HG02623 (cell line): ENCODE measurements around the gene PSORS1C1.
"Not testable (repeated sequence)": the region's sequence is repeated elsewhere in the genome, so short reads cannot be mapped to it uniquely, and the experiment has no call there.

Experiments used
- ATAC-seq: cut with Tn5 transposase; IDR thresholded peaks from one replicate; pipeline ENCODE4 v1.9.1; 2021; ENCODE audit warnings: moderate library complexity; ENCODE audit not compliant: unreplicated experiment

PSORS1C1 gene, protein sequence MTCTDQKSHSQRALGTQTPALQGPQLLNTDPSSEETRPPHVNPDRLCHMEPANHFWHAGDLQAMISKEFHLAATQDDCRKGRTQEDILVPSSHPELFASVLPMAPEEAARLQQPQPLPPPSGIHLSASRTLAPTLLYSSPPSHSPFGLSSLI

DNA sequence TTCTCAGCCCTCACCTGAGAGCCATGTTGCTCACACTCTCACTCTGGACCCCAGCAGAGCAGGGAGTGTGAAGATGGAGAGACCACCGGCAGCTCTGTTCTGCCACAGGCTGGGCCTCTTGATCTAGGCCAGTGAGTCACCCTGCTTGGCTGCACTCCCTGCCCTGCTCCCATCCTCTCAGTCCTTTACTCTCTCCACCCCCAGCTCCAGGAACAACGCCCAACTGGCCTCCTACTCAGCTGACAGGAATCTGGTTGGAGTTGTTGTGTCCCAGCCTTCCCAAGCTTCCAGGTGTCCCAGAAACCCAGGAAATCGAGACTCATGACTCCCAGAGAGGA, at the start of gene PSORS1C1:
PSORS1C1 (plus strand) TSS at position 260 of the 338 bp plus-strand sequence. CDS start 14,833 bp downstream, outside the sequence.
- no peak for ATAC-seq

DNA sequence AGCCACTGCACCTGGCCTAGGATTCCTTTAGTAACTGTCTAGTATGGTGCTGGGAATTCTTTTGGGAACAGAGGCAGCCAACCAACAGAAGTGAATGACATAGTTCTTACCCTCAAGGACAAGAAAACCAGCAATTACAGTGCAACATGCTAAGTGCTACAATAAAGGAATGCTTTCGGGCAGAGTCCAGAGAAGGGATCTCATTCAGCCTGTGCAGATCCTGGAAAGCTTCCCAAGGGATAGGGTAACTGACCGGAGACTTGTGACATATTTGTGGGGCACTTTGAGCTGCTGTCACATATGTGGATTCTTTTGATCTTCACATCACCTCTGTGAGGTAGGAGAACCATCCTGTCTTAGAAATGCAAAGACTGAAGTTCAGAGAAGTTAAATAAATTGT, 49.0 kb upstream of the PSORS1C1 start:
- ATAC-seq, result no peak

DNA sequence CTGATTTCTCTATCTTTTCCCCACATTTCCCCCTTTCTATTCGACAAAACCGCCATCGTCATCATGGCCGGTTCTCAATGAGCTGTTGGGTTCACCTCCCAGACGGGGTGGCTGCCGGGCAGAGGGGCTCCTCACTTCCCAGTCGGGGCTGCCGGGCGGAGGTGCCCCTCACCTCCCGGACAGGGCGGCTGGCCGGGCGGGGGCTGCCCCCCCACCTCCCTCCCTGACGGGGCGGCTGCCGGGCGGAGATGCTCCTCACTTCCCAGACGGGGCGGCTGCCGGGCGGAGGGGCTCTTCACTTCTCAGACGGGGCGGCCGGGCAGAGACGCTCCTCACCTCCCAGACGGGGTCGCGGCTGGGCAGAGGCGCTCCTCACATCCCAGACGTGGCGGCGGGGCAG, 47.6 kb upstream of the PSORS1C1 start:
- not testable (repeated sequence) for ATAC-seq

DNA sequence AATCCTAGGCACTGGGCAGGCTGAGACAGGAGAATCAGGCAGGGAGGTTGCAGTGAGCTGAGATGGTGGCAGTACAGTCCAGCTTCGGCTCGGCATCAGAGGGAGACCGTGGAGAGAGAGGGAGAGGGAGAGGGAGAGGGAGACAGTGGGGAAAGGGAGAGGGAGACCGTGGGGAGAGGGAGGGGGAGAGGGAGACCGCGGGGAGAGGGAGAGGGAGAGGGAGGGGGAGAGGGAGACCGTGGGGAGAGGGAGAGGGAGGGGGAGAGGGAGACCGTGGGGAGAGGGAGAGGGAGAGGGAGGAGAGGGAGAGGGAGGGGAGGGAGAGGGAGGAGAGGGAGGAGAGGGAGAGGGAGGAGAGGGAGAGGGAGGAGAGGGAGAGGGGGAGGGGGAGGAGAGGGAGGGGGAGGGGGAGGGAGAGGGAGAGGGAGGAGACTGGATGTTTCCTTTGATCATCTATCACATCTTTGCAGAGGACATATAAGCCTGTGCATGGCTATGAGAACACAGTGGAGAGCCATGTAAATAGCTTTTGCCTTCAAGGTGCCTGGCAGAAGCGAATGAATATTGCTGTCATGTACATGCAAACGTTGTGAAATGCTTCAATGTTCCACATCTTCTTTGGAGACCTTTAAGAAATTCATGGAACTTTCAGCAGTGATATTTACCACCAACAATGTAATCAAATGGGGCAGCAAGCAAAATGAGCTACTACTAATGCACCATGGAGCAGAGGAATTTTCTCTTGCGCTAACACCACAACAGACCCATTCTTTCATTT, 46.5 kb upstream of the PSORS1C1 start:
- ATAC-seq, result not testable (repeated sequence)

DNA sequence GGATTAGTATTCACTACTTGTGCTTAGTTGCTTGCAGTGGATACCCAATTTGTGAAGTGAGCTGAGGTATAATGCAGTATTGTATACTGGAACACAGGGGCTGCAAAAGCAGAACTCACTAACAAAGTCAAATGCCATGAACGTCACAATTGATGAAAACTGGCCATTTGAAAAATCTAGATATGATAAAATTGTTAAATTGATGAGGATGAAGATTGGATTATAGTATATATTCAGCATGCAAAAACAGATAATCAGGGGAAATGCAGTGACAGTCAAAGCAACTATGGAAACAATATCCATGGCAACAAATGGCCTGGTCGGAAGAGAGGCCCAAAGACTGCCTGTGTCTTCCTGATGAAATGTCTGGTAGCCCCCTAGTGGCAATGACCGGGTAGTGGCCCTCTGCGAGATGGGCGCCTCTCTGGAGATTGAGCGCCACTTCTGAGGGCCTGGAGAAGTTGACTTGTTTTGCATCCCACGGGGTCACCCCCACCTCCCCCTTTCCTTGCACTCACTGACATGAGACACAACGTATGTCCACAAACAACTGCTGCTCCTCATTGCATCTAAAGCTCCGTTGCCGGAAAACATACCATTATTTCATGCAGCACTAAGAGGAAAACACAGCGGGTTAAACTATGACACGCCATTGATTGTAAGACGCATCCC, 45.8 kb upstream of the PSORS1C1 start:
- no peak for ATAC-seq

DNA sequence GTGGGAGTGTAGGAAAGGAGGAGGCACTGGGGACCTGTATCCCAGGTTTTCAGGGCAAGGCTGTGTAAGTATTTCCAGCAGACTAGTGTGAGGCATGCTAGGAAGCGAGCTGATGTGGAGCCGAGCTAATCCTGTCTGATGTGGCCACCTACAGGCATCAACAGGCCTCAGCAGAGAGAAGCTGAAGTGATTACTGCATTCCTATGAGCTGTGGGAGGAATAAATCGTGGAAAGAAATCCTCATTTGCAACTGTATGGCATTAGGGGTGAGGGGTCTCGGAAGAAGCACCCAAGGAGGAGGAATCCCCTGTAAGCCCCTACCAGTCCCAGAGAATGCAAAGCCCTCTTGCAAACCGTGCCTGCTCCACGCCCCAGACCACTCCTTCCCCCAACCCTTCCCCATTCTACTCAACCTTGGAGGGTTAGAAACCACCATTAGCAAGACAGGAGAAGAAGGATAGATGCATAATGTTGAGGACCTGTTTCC, 43.8 kb upstream of the PSORS1C1 start:
- no peak for ATAC-seq

DNA sequence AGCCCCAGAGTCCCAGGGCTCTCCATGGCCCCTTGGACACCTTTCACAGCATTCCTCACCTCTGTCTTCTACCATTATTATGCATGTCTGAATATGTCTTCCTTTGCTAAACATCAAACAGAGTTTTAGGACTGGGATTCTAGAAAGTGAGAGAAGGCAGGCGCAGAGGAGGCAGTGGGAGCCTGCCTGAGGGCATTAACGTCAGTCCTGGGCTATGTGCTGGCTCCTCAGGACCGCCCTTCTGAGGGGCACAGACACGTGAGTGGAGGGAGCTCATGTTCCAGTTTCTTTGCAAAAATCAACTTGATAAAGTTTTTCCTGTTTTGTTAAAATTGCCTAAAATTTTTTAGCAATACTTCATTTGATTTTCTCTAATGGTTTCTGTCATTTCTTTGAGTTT, 40.2 kb upstream of the PSORS1C1 start:
- ATAC-seq, result no peak

DNA sequence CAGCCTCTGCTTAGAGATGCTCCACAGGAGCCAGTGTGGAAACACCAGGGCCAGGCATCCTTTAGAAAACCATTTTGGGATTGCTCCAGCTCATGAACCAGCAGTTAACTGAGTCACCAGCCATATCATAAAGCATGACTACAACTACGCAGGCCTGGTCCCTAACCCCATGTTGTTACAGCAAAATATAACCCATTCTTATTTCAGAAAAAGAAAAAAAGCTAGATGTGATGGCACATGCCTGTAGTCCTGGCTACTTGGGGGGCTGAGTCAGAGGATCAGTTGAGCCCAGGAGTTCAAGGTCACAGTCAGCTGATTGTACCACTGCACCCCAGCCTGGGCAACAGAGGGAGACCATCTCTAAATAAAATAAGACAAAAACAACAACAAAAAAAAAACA, 39.1 kb upstream of the PSORS1C1 start:
- ATAC-seq, result no peak

DNA sequence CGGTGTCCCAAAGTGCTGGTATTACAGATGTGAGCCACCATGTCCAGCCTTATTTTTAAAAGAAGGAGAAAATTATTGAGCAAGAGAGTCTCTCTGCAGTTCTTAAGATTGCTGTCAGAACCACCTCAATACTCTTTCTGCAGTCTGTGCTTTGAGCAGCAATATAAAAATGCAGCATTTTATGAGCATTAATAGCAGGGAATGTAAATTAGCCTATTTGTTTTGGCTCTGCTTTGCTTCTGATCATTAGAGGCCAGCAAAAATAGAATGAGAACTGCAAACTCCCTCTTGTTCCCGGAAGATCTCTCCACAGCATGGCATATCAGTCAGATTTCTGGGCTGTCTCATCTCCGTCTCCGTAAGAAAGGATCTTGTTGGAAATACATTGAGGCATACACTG, 38.0 kb upstream of the PSORS1C1 start:
- ATAC-seq, result no peak

DNA sequence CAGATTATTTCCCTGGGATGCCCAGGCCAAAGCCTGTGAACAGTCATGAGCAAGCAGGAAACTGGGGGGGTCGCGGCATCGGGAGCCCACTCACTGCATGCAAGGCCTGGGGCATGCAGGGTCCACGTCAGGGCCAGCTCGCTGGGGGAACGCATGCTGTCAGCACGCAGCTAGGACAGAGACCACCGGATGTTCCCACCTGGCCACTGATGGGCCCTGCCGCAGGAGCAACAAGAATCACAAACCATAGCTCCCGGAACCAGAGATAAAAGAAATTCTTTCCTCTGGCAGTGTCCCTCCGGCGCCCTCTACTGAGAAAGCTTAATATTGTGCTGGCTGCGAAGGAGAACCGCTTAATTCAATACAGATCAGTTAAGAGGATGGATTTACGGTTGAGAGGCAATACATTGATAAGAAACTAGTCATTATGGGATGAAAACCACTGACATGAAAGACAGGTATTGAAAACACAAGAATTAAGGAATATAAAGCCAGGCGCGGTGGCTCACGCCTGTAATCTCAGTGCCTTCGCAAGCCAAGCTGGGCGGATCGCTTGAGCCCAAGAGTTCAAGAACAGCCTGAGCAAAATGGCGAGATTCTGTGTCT, 34.8 kb upstream of the PSORS1C1 start:
- no peak for ATAC-seq

DNA sequence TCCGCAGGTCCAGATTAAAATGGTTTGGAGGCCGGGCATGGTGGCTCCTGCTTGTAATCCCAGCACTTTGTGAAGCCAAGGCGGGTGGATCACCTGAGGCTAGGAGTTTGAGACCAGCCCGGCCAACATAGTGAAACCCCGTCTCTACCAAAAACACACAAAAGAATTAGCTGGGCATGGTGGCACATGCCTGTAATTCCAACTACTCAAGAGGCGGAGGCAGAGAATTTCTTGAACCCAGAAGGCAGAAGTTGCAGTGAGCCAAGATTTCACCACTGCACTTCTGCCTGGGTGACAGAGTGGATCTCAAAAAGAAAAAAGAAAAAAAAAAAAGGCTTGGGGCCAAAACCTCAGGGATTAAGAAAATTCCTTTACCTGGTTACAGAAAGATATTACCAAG, 32.7 kb upstream of the PSORS1C1 start:
- ATAC-seq, result no peak

DNA sequence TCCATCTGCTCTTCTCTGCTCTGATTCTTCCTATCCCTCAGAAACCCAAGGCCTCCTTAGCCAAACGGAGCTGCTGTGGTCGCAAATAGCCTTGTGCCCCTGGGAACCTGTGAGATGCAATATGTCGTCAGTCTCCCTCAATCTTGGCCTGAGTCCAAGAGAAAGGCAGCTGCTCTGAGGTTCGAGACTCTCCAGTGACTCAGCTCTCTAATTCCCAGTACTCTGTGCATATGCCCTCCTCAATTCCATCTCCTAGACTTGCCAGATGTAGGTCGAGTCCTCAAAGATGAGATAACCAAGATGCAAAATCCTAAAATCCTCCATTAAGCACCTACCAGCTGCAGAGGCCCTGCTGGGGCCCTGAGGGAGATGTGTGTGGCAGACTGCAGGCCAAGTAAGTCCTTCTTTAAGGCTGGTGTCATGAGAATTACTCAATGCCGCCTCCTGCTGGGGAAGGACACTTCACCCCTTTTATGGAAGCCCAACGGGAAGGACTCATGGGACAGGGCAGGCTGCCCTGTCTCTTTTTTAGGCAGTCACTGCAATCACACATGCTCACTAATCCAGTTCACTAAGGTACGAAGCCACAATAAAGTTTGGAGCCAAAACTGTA, 30.8 kb upstream of the PSORS1C1 start:
- ATAC-seq, result no peak

DNA sequence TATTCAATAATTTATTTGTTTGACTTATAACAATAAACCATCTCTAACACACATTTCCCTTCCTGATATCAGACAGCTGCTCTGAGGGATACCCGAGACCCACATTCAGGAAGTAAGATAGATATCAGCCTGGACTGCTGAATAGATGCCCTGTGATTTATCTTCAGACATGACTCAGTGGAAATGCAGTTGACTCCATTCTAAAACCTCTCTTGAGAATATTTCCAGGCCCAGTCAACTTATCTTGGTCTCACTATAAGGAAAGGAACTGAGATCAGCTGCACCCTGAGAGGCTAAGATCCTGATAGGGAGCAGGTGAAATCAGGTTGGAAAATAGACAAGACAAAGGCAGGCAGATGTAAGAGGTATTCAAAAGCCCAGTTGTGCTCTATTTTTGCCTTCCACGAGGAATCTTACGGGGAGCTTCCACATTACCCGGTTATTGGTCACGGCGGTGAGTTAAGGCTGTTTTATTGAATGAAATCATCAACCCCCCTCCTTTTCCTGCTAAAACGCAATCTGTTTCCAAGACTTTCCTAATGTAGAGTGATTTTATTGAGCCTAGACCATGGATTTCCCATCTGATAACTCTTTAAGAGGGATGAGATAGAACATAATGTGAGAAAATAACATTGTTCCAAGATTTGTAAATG, 27.7 kb upstream of the PSORS1C1 start:
- ATAC-seq, result no peak

DNA sequence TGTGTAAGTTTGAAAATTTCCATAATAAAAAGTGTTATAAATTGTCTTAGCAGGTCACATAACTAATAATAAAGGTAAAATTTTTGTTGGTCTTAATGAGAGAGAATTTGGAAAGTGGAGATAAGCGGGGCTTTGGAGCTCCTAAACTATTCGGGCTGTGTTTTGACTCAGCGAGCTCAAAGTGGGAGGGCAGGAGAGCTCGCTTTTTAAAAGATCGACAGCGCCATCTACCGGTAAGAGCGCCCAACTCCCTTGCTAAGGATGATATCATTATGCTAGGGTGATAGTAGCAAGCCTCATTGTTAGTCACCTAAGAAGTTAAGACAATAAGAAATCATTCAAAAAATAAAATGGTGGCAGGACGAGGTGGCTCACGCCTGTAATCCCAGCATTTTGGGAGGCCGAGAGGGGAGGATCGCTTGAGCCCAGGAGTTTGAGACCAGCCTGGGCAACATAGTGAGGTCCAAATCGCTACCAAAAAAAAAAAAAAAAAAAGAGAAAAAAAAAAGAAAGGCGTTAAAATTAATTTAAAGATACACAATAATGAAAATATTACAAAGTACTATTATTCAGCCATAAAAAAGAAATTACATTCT, 27.0 kb upstream of the PSORS1C1 start:
- ATAC-seq, result no peak

DNA sequence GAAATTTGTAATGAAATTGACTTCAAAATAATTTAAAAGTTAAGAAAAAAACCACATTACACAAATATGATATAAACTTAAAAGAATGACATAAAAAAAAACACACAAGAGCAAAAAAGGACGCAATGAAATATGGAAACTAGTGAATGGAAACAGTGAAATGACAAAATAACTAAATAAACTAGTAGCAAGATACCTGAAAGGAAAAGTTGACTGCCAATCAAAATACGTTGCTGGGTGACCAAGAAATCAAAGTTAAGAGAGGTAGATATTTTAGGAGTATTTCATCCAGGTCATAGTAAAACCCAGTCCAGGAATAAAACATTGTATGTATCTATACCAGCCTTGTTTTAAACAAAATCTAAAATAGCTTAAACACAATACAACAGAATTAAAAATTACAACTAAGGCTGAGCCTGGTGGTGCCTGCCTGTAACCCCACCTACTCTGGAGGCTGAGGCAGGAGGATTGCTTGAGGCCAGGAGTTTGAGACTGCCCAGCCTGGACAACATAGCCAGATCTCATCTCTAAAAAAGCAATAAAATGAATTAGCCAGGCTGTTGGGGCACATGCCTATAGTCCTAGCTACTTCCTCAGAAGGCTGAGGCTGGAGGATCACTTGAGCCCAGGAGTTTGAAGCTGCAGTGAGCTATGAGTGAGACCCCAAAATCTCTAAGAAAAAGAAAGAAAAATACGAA, 24.2 kb upstream of the PSORS1C1 start:
- no peak for ATAC-seq

DNA sequence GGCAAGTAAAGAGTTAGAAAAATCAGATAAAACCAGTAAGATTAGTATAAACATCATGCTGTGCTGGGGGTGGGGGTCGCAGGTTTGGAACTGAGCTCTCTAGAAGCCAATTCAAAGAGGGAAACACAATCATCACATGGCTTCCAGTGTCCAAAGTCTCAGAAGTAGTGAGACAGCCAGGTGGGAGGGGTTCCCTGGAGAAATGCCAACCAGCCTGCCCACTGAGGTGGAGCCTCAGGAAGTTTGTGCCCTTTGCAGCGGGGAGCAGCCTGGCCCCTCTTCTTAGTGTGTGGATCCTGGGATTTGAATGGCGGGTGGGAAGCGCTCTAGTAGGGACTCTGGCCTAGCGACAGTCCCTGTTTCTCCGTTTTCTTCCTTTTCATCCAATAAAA, 23.6 kb upstream of the PSORS1C1 start:
- ATAC-seq, result no peak

DNA sequence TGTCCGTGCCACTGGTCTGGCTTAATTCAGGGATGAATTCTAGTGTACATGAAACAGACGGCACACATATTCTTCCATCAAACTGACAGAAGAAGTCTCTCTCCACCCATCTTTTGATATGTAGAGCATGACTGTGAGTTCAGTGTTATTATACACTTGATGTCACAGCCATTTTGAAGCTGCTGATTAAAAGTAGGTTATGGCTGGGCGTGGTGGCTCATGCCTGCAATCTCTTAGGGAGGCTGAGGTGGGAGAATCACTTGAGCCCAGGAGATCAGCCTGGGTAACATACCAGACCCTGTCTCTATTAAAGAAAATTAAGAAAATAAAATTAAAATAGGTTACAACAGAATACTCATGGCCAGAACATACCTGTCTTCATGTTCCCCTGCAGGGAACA, 22.9 kb upstream of the PSORS1C1 start:
- no peak for ATAC-seq

DNA sequence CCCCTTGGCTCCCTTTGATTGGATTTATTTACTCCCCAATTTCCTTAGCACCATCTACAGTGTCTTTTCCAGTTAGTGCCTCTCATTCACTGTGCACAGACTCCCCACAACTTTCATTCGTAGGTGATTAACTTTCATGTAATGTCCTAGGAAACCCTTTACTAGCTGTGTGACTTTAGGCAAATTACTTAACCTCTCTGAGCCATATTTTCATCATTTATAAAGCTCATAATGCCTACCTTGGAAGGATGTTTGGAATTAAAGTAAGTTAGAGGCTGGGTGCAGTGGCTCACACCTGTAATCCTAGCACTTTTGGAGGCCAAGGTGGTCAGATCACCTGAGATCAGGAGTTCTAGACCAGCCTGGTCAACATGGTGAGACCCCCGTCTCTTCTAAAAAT, 22.4 kb upstream of the PSORS1C1 start:
- no peak for ATAC-seq

DNA sequence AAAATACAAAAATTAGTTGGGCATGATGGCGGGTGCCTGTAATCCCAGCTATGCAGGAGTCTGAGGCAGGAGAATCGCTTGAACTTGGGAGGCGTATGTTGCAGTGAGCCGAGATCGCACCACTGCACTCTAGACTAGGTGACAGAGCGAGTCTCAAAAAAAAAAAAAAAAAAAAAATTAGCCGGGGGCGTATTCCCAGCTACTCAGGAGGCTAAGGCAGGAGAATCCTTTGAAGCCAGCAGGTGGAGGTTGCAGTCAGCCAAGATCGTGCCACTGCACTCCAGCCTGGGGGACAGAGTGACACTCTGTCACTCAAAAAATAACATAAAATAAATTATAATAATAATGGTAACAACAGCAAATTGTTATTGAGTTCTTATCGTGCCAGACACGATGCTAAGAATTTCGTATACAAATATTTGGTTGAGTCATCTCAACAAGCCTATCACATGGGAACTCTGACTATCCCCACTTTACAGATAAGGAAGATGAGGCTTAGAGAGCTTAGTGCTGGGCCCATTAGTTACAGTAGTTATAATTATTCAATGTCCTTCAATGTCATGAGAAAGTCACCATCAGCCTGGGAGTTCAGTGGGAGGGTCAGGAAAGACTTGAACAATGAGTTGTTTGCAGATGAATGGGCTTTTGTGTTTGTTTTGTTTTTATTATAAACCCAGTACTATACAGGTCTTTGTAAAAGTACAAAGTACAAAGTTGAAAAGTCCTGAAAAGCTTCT, 21.7 kb upstream of the PSORS1C1 start:
- no peak for ATAC-seq
